Neuronal stem cell (in vitro differentiated cells): ENCODE data around the gene PAFAH1B1. TPM values are rescaled to one million over a fixed set of nuclear protein-coding genes. Genes with fewer than 3 reads are reported as not detected.
A peak's percentile ranks its signal among the peaks of the same experiment; 100 is the strongest.
"Not testable (repeated sequence)": the region's sequence is repeated elsewhere in the genome, so short reads cannot be mapped to it uniquely, and the experiment has no call there.

Experiments
- DNase-seq: peaks from one replicate; pipeline ENCODE4 v3.0.0-alpha.2; 2013; ENCODE audit warnings: low spot score
- H2AFZ ChIP-seq: one replicate; pipeline ENCODE4 v1.6.1; 2013; ENCODE audit warnings: mild to moderate bottlenecking, low read length, inconsistent platforms
- H2AK5ac ChIP-seq: 2 replicates; pipeline ENCODE4 v1.6.1; 2013; ENCODE audit warnings: low read depth, mild to moderate bottlenecking, inconsistent platforms, low read length, moderate library complexity, mixed read lengths
- H2BK120ac ChIP-seq: 2 replicates; pipeline ENCODE4 v1.6.1; 2013; ENCODE audit warnings: low read depth, mild to moderate bottlenecking, inconsistent platforms, low read length, moderate library complexity, mixed read lengths
- H2BK12ac ChIP-seq: one replicate; pipeline ENCODE4 v1.6.1; 2013; ENCODE audit warnings: low read length, inconsistent platforms
- H2BK15ac ChIP-seq: 2 replicates; pipeline ENCODE4 v1.6.1; 2013; ENCODE audit warnings: mild to moderate bottlenecking, low read length, inconsistent platforms, mixed read lengths
- H2BK5ac ChIP-seq: one replicate; pipeline ENCODE4 v1.6.1; 2013; ENCODE audit warnings: inconsistent platforms, mild to moderate bottlenecking, low read length, moderate library complexity
- H3K14ac ChIP-seq: one replicate; pipeline ENCODE4 v1.6.1; 2013; ENCODE audit warnings: low read length, inconsistent platforms
- H3K18ac ChIP-seq: 2 replicates; pipeline ENCODE4 v1.6.1; 2013; ENCODE audit warnings: low read length, inconsistent platforms
- H3K23ac ChIP-seq: 2 replicates; pipeline ENCODE4 v1.6.1; 2013; ENCODE audit warnings: low read depth, mild to moderate bottlenecking, mixed read lengths, low read length, inconsistent platforms; ENCODE audit not compliant: poor library complexity
- H3K27ac ChIP-seq: replicated peaks from 3 replicates; pipeline ENCODE4 v1.5.1; 2013; ENCODE audit warnings: low read length, inconsistent platforms
- H3K27me3 ChIP-seq, 3 experiments: 2 replicates each; pipeline ENCODE4 v1.6.1; 2013; ENCODE audit warnings: low read length in 3 of 3, mild to moderate bottlenecking in 2 of 3, inconsistent platforms in 1 of 3, low read depth in 1 of 3, mixed read lengths in 1 of 3, moderate library complexity in 1 of 3; ENCODE audit not compliant: control insufficient read depth in 3 of 3, insufficient read depth in 3 of 3
- H3K36me3 ChIP-seq, 2 donors: replicated peaks in 1 of 2; 2 replicates each; pipeline ENCODE4 v1.6.1; 2013; ENCODE audit warnings: low read length in 2 of 2; ENCODE audit not compliant: control insufficient read depth in 2 of 2, insufficient read depth in 2 of 2
- H3K4ac ChIP-seq: 2 replicates; pipeline ENCODE4 v1.6.1; 2013; ENCODE audit warnings: inconsistent platforms, mild to moderate bottlenecking, low read length, moderate library complexity
- H3K4me1 ChIP-seq, 2 donors: 1 replicate in 1 of 2; 2 replicates in 1 of 2; pipeline ENCODE4 v1.6.1; 2013; ENCODE audit warnings: low read length in 2 of 2, low read depth in 1 of 2; ENCODE audit not compliant: control insufficient read depth in 2 of 2, insufficient read depth in 1 of 2
- H3K4me2 ChIP-seq: one replicate; pipeline ENCODE4 v1.6.1; 2013; ENCODE audit warnings: mild to moderate bottlenecking, low read length, inconsistent platforms; ENCODE audit not compliant: insufficient read depth, poor library complexity, severe bottlenecking
- H3K4me3 ChIP-seq, 2 donors: 2 replicates each; pipeline ENCODE4 v1.5.1; 2013; ENCODE audit warnings: low read length in 2 of 2, mild to moderate bottlenecking in 2 of 2, inconsistent platforms in 1 of 2, moderate library complexity in 1 of 2
- H3K79me1 ChIP-seq: one replicate; pipeline ENCODE4 v1.6.1; 2013; ENCODE audit warnings: low read depth, mild to moderate bottlenecking, inconsistent platforms, low read length, moderate library complexity
- H3K9ac ChIP-seq: one replicate; pipeline ENCODE4 v1.6.1; 2013; ENCODE audit warnings: mild to moderate bottlenecking, low read depth, low read length, inconsistent platforms; ENCODE audit not compliant: poor library complexity
- H3K9me3 ChIP-seq, 2 donors: replicated peaks in 1 of 2; 2 replicates each; pipeline versions ENCODE3 to v1.6.1; 2013; ENCODE audit warnings: low read length in 2 of 2, mild to moderate bottlenecking in 2 of 2, inconsistent platforms in 1 of 2, low read depth in 1 of 2, mixed read lengths in 1 of 2, moderate library complexity in 1 of 2; ENCODE audit not compliant: control insufficient read depth in 2 of 2, insufficient read depth in 1 of 2
- H4K8ac ChIP-seq: one replicate; pipeline ENCODE4 v1.6.1; 2013; ENCODE audit warnings: low read depth, mild to moderate bottlenecking, inconsistent platforms, low read length, moderate library complexity
- H4K91ac ChIP-seq: one replicate; pipeline ENCODE4 v1.6.1; 2013; ENCODE audit warnings: low read length, low read depth, mild to moderate bottlenecking, inconsistent platforms; ENCODE audit not compliant: poor library complexity
- WGBS, 2 donors: extraction: QIAGEN DNeasy Blood & Tissue Kit; methylation state at CpG; one replicate each; pipeline ENCODE4 v1.1.7; 2013; ENCODE audit warnings: missing lambda C conversion rate in 2 of 2, mixed read lengths in 1 of 2; ENCODE audit not compliant: insufficient read length in 2 of 2, insufficient replicate concordance in 1 of 2; ENCODE audit errors: extremely low coverage in 2 of 2; 5-methylcytosine and 5-hydroxymethylcytosine counted together
- polyA plus RNA-seq, 2 experiments: library from polyadenylated mRNA; stranded (reverse); fragments of 200-250 nt; gene quantifications; one replicate each; pipeline ENCODE4 v1.2.3, GENCODE V29; 2013

The PAFAH1B1 gene
- polyA plus RNA-seq (2013, experiment 1 of 2), result 73.5 TPM
- polyA plus RNA-seq (2013, experiment 2 of 2), result 72.8 TPM

DNA sequence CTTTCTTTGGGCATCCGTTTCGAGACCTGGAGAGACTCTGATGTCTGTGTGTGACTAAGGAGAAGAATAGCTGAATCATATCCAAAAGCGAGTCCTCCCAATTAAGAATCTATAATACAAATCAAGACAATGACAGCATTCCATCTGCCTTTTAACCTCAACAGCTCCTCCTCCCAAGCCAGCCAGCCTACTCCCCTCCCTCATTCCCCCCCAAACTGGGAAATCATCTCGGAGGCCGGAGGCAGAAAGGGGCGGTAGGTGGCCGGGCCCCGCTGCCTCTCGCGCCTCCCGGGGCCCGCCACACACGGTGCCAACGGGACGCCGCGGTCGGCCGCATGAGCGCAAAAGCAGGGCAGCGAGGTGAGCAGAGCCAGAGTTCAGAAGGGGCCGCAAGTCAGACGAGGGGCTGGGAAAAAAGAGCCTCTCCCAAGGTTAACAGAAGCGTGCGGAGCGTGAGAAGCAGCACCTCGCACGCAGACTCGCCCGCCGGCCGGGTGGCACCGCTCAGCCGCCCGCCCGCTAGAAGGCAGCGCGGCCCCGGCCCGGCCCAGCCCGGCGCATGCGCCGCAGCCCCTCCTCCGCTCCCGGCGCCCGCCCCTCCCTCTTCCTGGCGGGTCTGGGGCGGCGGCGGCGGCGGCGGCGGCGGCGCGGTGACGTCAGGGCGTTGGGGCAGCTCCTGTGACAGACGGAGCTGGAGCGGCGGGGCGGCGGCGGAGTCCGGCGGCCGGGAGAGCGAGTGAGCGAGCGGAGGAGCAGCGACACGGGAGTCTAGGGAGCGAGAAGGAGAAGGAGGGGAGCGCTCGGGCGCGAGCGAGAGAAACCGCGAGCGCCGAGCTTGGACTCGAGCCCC is at the start of gene PAFAH1B1:
PAFAH1B1 (plus strand) TSS at position 684 of the 850 bp plus-strand sequence. CDS start 44,635 bp downstream, outside the sequence.
- peak within 1 kb of the TSS; percentile 100 for H3K27ac ChIP-seq
- H3K23ac ChIP-seq, result peak within 1 kb of the TSS; percentile 98
- no peak within 1 kb of the TSS for H4K91ac ChIP-seq
- peak within 1 kb of the TSS; percentile 96 for H2BK120ac ChIP-seq
- peak within 1 kb of the TSS; percentile 22 for H2BK12ac ChIP-seq
- peak within 1 kb of the TSS; percentile 100 for H3K18ac ChIP-seq
- H3K9ac ChIP-seq, result peak within 1 kb of the TSS; percentile 98
- peak within 1 kb of the TSS; percentile 60 to 99 for H3K4me3 ChIP-seq
- H2AFZ ChIP-seq, result peak within 1 kb of the TSS; percentile 99
- H3K14ac ChIP-seq, result peak within 1 kb of the TSS; percentile 99
- H2AK5ac ChIP-seq, result peak within 1 kb of the TSS; percentile 99
- no peaks in the 10 kb centered on the region for H3K9me3 ChIP-seq
- H3K79me1 ChIP-seq, result peaks cover 4% of the 10 kb centered on the region
- peak; percentile 94 for DNase-seq
- H2BK5ac ChIP-seq, result peak within 1 kb of the TSS; percentile 98
- WGBS, 2 donors, result no CpG with 5 or more reads among the region's 86 CpGs
- H4K8ac ChIP-seq, result no peak within 1 kb of the TSS
- peaks cover 1 to 2% of the 10 kb centered on the region in 2 donors for H3K4me1 ChIP-seq
- peak within 1 kb of the TSS; percentile 73 for H3K4me2 ChIP-seq
- peak within 1 kb of the TSS; percentile 97 for H3K4ac ChIP-seq
- H3K27me3 ChIP-seq, result no peaks in the 10 kb centered on the region
- peak within 1 kb of the TSS; percentile 96 for H2BK15ac ChIP-seq
- peaks cover 0 to 5% of the 10 kb centered on the region in 2 donors for H3K36me3 ChIP-seq

DNA sequence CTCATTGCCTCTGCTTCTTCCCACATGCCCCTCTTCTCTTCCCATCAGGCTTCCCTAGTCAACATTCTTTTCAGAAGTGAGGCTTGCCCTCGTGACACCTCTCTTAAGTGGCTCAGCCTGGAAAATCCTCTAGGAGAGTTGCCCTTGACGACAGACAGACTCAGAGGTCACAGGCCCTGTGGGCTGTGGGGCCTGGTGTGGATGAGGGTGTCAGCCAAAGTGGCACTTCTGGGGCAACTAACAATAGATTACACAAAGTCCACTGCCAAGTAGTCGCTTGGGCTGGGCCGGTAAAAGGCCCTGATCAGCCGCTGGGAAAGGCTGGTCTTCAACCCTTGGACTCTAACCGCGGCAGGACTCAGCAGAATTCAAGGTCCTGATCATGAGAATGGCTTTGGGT is 48.1 kb upstream of the PAFAH1B1 start:
- no peaks in the 10 kb centered on the region for H3K27me3 ChIP-seq
- H3K27ac ChIP-seq, result no peak overlapping the region
- H3K36me3 ChIP-seq, result no peaks in the 10 kb centered on the region
- no peak overlapping the region for H2BK120ac ChIP-seq
- no peak overlapping the region for H3K4me2 ChIP-seq
- peak overlapping the region; percentile 24 for H2AK5ac ChIP-seq
- H3K79me1 ChIP-seq, result no peaks in the 10 kb centered on the region
- H3K18ac ChIP-seq, result no peak overlapping the region
- peaks cover 5 to 9% of the 10 kb centered on the region in 2 donors for H3K4me1 ChIP-seq
- no peak overlapping the region for H2BK12ac ChIP-seq
- H4K91ac ChIP-seq, result no peak overlapping the region
- H3K9ac ChIP-seq, result no peak overlapping the region
- DNase-seq, result no peak
- no peak overlapping the region for H3K23ac ChIP-seq
- WGBS, 2 donors, result no CpG with 5 or more reads among the region's 7 CpGs
- no peak overlapping the region for H2BK15ac ChIP-seq
- H3K4me3 ChIP-seq, result no peak overlapping the region
- H4K8ac ChIP-seq, result no peak overlapping the region
- peak overlapping the region; percentile 54 for H2AFZ ChIP-seq
- H3K9me3 ChIP-seq, result peaks cover 0 to 1% of the 10 kb centered on the region in 2 donors
- no peak overlapping the region for H3K14ac ChIP-seq
- H3K4ac ChIP-seq, result no peak overlapping the region
- H2BK5ac ChIP-seq, result no peak overlapping the region

DNA sequence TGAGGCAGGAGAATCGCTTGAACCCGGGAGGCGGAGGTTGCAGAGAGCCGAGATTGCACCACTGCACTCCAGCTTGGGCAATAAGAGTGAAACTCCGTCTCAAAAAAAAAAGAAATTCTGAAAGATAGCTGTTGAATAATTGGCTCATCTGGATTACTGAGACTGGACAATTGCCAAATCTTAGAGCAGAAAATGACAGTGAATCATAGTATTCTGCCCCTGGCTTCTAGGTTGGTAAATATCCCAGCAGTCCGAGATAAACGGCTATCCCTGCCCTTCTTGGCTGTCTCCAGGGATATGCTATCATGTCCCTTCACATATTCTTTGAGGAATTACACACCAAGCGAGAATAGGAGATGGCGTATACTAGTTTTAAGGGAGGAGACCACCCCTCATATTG is 46.3 kb upstream of the PAFAH1B1 start:
- Histone ChIP-seq H3K4ac (no peak overlapping the region), H2BK5ac (no peak overlapping the region), H2AK5ac (no peak overlapping the region), H3K4me2 (no peak overlapping the region), H2BK15ac (no peak overlapping the region), H3K79me1 (no peaks in the 10 kb centered on the region), H3K36me3 (no peaks in the 10 kb centered on the region), H2BK12ac (no peak overlapping the region), H3K27ac (no peak overlapping the region), H3K9me3 (peaks cover 0 to 1% of the 10 kb centered on the region in 2 donors), H2BK120ac (no peak overlapping the region), H3K14ac (no peak overlapping the region), H4K8ac (no peak overlapping the region), H3K4me1 (peaks cover 10 to 12% of the 10 kb centered on the region in 2 donors), H3K4me3 (no peak overlapping the region), H3K23ac (no peak overlapping the region), H3K27me3 (no peaks in the 10 kb centered on the region), H3K18ac (no peak overlapping the region), H3K9ac (no peak overlapping the region), H4K91ac (no peak overlapping the region), H2AFZ (no peak overlapping the region)
- DNase-seq, result no peak
- no CpG with 5 or more reads among the region's 9 CpGs for WGBS, 2 donors

DNA sequence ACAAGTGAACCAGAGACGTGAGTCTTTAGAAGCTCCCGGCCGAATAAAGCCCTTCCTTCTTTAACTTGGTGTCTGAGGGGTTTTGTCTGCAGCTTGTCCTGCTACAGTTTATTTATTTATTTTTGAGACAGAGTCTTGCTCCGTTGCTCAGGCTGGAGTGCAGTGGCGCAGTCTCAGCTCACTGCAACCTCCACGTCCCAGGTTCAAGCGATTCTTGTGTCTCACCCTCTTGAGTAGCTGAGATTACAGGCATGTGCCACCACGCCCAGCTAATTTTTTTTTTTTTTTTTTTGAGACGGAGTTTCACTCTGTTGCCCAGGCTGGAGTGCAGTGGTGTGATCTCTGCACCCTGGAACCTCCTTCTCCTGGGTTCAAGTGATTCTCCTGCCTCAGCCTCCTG is 45.4 kb upstream of the PAFAH1B1 start:
- H3K4ac ChIP-seq, H4K8ac ChIP-seq, H3K27ac ChIP-seq, H3K79me1 ChIP-seq, H2BK15ac ChIP-seq, H2BK120ac ChIP-seq, H3K23ac ChIP-seq, H3K14ac ChIP-seq, DNase-seq, H2AFZ ChIP-seq, H4K91ac ChIP-seq, H2BK12ac ChIP-seq, H3K36me3 ChIP-seq, H3K4me2 ChIP-seq, H2BK5ac ChIP-seq, H3K9me3 ChIP-seq, H3K9ac ChIP-seq, H2AK5ac ChIP-seq, H3K27me3 ChIP-seq, H3K18ac ChIP-seq, H3K4me3 ChIP-seq: not testable (repeated sequence)
- peaks cover 12% of the 10 kb centered on the region in 2 donors for H3K4me1 ChIP-seq
- WGBS, 2 donors, result no CpG with 5 or more reads among the region's 9 CpGs
